KMS-11 (cell line): Measurements from ENCODE around the gene LRTM1.

Source experiments
- H2AFZ ChIP-seq: fragments of 200-600 bp; sonication (generic); 2 replicates; pipeline ENCODE4 v1.6.1; 2016; ENCODE audit warnings: antibody characterized with exemption, mixed run types, low read depth
- H3K27ac ChIP-seq: fragments of 200-600 bp; sonication (generic); 2 replicates; pipeline ENCODE4 v1.6.1; 2016; ENCODE audit warnings: mild to moderate bottlenecking, mixed run types
- H3K27me3 ChIP-seq: fragments of 200-600 bp; sonication (generic); 2 replicates; pipeline ENCODE4 v1.6.1; 2017; ENCODE audit warnings: mild to moderate bottlenecking, low read depth, mixed run types, moderate library complexity; ENCODE audit not compliant: insufficient read depth
- H3K36me3 ChIP-seq: fragments of 200-600 bp; sonication (generic); 2 replicates; pipeline ENCODE4 v1.6.1; 2017; ENCODE audit warnings: mild to moderate bottlenecking, mixed run types; ENCODE audit not compliant: insufficient read depth
- H3K4me1 ChIP-seq: fragments of 200-600 bp; sonication (generic); 2 replicates; pipeline ENCODE4 v1.6.1; 2016; ENCODE audit warnings: mild to moderate bottlenecking, low read depth, mixed run types; ENCODE audit not compliant: poor library complexity, severe bottlenecking
- H3K4me2 ChIP-seq: fragments of 200-600 bp; sonication (generic); 2 replicates; pipeline ENCODE4 v1.7.0; 2016; ENCODE audit warnings: mild to moderate bottlenecking, mixed run types
- H3K4me3 ChIP-seq: fragments of 200-600 bp; sonication (generic); IDR thresholded peaks from 2 replicates; pipeline ENCODE4 v1.6.1; 2017; ENCODE audit warnings: low read depth, low read length, mixed read lengths; ENCODE audit not compliant: insufficient read depth
- H3K79me2 ChIP-seq: fragments of 200-600 bp; sonication (generic); 2 replicates; pipeline ENCODE4 v1.6.1; 2016; ENCODE audit warnings: low read depth, mixed run types; ENCODE audit not compliant: insufficient read depth
- H3K9ac ChIP-seq: fragments of 200-600 bp; sonication (generic); 2 replicates; pipeline ENCODE4 v1.6.1; 2016; ENCODE audit warnings: mild to moderate bottlenecking, mixed run types
- H4K20me1 ChIP-seq: fragments of 200-600 bp; sonication (generic); 2 replicates; pipeline ENCODE4 v1.6.1; 2016; ENCODE audit warnings: mild to moderate bottlenecking, mixed run types; ENCODE audit not compliant: insufficient read depth
- CTCF ChIP-seq: fragments of 200-600 bp; sonication (generic); conservative IDR thresholded peaks from 2 replicates; pipeline ENCODE4 v1.6.1; 2017; ENCODE audit warnings: low read depth, mild to moderate bottlenecking, antibody characterized with exemption, low read length, moderate library complexity, mixed read lengths

Gene LRTM1

DNA sequence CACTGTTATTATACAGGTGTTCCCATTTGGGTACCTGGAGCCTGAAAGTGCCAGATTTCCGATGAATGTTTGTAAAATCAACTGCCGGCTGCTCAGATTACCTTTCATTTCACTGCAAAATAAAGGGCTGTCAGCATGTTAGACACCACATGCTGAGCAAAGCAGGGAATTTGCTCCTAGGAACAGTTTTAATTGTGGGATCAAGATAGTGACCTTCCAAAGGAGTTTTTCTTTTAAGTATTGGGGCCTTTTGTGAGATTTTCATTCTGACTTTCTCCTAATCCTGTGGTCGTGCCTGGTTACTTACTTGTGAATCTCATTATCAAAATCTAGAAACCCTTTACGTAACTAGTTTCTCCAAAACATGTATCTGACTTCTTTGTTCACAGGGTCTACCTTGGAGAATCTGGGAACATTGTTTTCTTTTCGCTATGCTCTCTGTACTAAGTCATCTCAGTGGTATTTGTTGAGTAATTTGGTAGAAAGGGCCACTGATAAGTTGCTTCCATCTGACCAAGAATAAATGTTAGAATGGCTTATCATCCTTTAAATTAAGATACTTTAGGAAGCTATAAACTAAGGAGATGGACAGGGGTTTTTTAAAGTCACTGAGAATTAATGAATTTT is 40.8 kb upstream of the LRTM1 start:
- TF ChIP-seq CTCF: no peak
- Histone ChIP-seq H2AFZ (no peak overlapping the region), H3K4me2 (no peak overlapping the region), H3K79me2 (no peaks in the 10 kb centered on the region), H3K27ac (no peak overlapping the region), H4K20me1 (no peaks in the 10 kb centered on the region), H3K36me3 (no peaks in the 10 kb centered on the region), H3K27me3 (no peaks in the 10 kb centered on the region), H3K4me1 (no peaks in the 10 kb centered on the region), H3K9ac (no peak overlapping the region), H3K4me3 (no peak overlapping the region)

GRCh38 chr3:54967731-54968161 is 39.9 kb upstream of the LRTM1 start:
- Histone ChIP-seq H2AFZ (no peak overlapping the region), H3K4me1 (no peaks in the 10 kb centered on the region), H3K27ac (no peak overlapping the region), H3K4me2 (no peak overlapping the region), H3K36me3 (no peaks in the 10 kb centered on the region), H3K9ac (no peak overlapping the region), H3K4me3 (no peak overlapping the region), H4K20me1 (no peaks in the 10 kb centered on the region), H3K79me2 (no peaks in the 10 kb centered on the region), H3K27me3 (no peaks in the 10 kb centered on the region)
- no peak for TF ChIP-seq CTCF

DNA sequence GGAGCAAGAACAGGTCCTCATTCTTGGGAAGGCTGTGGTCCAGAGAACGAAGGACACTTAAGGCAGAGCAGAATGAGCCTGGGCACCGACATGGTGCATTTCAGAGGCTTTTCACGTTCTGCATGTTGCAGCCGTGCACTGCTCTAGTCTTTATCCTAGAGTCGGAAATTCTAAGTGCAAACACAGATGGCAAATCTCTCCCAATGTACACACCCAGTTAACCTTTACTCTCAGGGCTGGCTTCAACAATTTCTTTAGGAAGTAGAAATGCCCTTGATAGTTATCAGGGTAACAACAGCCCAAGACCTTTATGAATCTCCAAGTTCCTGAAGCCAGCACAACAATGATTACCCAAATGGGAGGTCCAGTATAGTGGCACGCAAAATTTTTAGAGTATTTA is 39.1 kb upstream of the LRTM1 start:
- no peak for TF ChIP-seq CTCF
- no peaks in the 10 kb centered on the region for H3K36me3 ChIP-seq
- no peaks in the 10 kb centered on the region for H3K79me2 ChIP-seq
- H2AFZ ChIP-seq: no peak overlapping the region
- no peaks in the 10 kb centered on the region for H4K20me1 ChIP-seq
- H3K9ac ChIP-seq: no peak overlapping the region
- H3K4me2 ChIP-seq: no peak overlapping the region
- H3K4me3 ChIP-seq: no peak overlapping the region
- no peaks in the 10 kb centered on the region for H3K27me3 ChIP-seq
- no peak overlapping the region for H3K27ac ChIP-seq
- H3K4me1 ChIP-seq: no peaks in the 10 kb centered on the region

GRCh38 chr3:54965746-54966145 is 37.9 kb upstream of the LRTM1 start:
- H3K9ac ChIP-seq: no peak overlapping the region
- no peaks in the 10 kb centered on the region for H3K36me3 ChIP-seq
- no peaks in the 10 kb centered on the region for H3K4me1 ChIP-seq
- no peak for TF ChIP-seq CTCF
- no peak overlapping the region for H3K27ac ChIP-seq
- no peaks in the 10 kb centered on the region for H3K27me3 ChIP-seq
- H3K79me2 ChIP-seq: no peaks in the 10 kb centered on the region
- H3K4me2 ChIP-seq: no peak overlapping the region
- no peaks in the 10 kb centered on the region for H4K20me1 ChIP-seq
- H2AFZ ChIP-seq: no peak overlapping the region
- no peak overlapping the region for H3K4me3 ChIP-seq
